Thyroid gland (tissue), 4 donors: Measurements from ENCODE around the gene CCDC183.
"Not testable (repeated sequence)": the region's sequence is repeated elsewhere in the genome, so short reads cannot be mapped to it uniquely, and the experiment has no call there.

Experiments
- CTCF ChIP-seq, 6 experiments: fragments of 200-600 bp in 3 of 6; fragments of 450-650 bp in 3 of 6; sonication (generic) in 3 of 6; IDR thresholded peaks; one replicate each; pipeline ENCODE4 v1.5.1; 2016 to 2019; ENCODE audit warnings: antibody characterized with exemption in 6 of 6, mild to moderate bottlenecking in 2 of 6, inconsistent platforms in 1 of 6, moderate library complexity in 1 of 6
- POLR2A ChIP-seq, 2 donors: fragments of 450-650 bp; IDR thresholded peaks; one replicate each; pipeline ENCODE4 v1.6.1; 2017; ENCODE audit warnings: antibody characterized with exemption in 2 of 2, mild to moderate bottlenecking in 2 of 2, moderate library complexity in 1 of 2

- not testable (repeated sequence) for TF ChIP-seq POLR2A, CTCF (IDR thresholded peaks at IDR 0.05)
Measured at GRCh38 chr9:136765745-136766409, 30.3 kb upstream of the CCDC183 start.
